ENCODE results near the gene FERMT1. TPM values are rescaled to one million over a fixed set of nuclear protein-coding genes. Genes with fewer than 3 reads are reported as not detected.

Gene FERMT1
- total RNA-seq, 1 experiment from 2014 or later: 43.1 TPM

- peaks cover 8% of the 10 kb centered on the region for H3K9me3 Mint-ChIP-seq (ENCODE audit: unreplicated experiment)
- intact Hi-C loops (cut with micrococcal nuclease): loop anchor here (10.0 kb wide), 2 partner anchors 677 to 1707 kb away; no protein-coding TSS in a partner anchor
- no TSS peak for BruUV-seq (replicated peaks)
- H3K4me3 Mint-ChIP-seq (ENCODE audit: unreplicated experiment): no peak overlapping the region
- H3K36me3 Mint-ChIP-seq (ENCODE audit: insufficient read depth, unreplicated experiment): no peaks in the 10 kb centered on the region
- no peak overlapping the region for H3K27ac Mint-ChIP-seq (ENCODE audit: low read depth, unreplicated experiment)
- no peaks in the 10 kb centered on the region for H3K4me1 Mint-ChIP-seq (ENCODE audit: insufficient read depth, unreplicated experiment)
- no peak for DNase-seq (ENCODE audit: unreplicated experiment)
- TF ChIP-seq CTCF (IDR thresholded peaks at IDR 0.05; ENCODE audit: unreplicated experiment): no peak
- POLR2A ChIA-PET: no interaction called here
- CTCF ChIA-PET: interaction anchor here (0.6 to 1.5 kb wide), 6 partner anchors 9 to 481 kb away, joined by 3 to 6 read pairs (median 4); no protein-coding TSS in a partner anchor
- H3K27me3 Mint-ChIP-seq (ENCODE audit: insufficient read depth, unreplicated experiment): no peaks in the 10 kb centered on the region
Measured at GRCh38 chr20:6148073-6148472, 25.2 kb upstream of the FERMT1 start.

GRCh38 chr20:6142348-6142993, 19.6 kb upstream of the FERMT1 start:
- Mint-ChIP-seq H3K27ac (ENCODE audit: low read depth, unreplicated experiment) (no peak overlapping the region), H3K4me3 (ENCODE audit: unreplicated experiment) (no peak overlapping the region), H3K4me1 (ENCODE audit: insufficient read depth, unreplicated experiment) (no peaks in the 10 kb centered on the region), H3K27me3 (ENCODE audit: insufficient read depth, unreplicated experiment) (peaks cover 1% of the 10 kb centered on the region), H3K9me3 (ENCODE audit: unreplicated experiment) (peaks cover 8% of the 10 kb centered on the region), H3K36me3 (ENCODE audit: insufficient read depth, unreplicated experiment) (no peaks in the 10 kb centered on the region)
- ChIA-PET POLR2A (interaction anchor here (0.7 kb wide), 1 partner anchor 478 kb away, joined by 3 read pairs; no protein-coding TSS in a partner anchor), CTCF (interaction anchor here (0.6 to 1.9 kb wide), 26 partner anchors 9 to 1801 kb away, joined by 3 to 16 read pairs (median 4); no protein-coding TSS in a partner anchor)
- BruUV-seq (replicated peaks): no TSS peak
- TF ChIP-seq CTCF (IDR thresholded peaks at IDR 0.05; ENCODE audit: unreplicated experiment): peak; percentile 79
- intact Hi-C loops (cut with micrococcal nuclease): loop anchor here (10.0 kb wide), 2 partner anchors 682 to 1712 kb away; no protein-coding TSS in a partner anchor
- peak; percentile 71 for DNase-seq (ENCODE audit: unreplicated experiment)

DNA sequence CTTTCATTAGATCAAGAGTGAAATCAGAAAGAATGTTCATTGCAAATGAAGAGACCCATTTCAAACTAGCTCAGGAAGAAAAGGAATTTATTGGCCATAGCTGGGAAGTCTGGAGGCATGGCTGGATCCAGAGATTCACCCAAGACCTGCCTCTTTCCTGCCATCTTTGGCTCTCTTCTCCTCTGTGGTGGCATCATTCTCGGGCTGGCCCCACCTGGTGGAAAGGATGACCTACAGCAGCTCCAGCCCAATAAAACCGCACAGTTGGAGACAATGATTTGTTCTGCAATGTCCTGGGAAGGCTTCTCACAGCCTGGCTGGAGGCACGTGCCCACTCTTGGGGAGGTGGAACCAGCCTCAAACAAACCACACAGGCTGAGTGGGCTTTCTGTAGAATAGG, 18.1 kb upstream of the FERMT1 start:
- no peak for TF ChIP-seq CTCF (IDR thresholded peaks at IDR 0.05; ENCODE audit: unreplicated experiment)
- Mint-ChIP-seq H3K27ac (ENCODE audit: low read depth, unreplicated experiment) (no peak overlapping the region), H3K4me3 (ENCODE audit: unreplicated experiment) (no peak overlapping the region), H3K9me3 (ENCODE audit: unreplicated experiment) (peaks cover 8% of the 10 kb centered on the region), H3K27me3 (ENCODE audit: insufficient read depth, unreplicated experiment) (peaks cover 16% of the 10 kb centered on the region), H3K4me1 (ENCODE audit: insufficient read depth, unreplicated experiment) (no peaks in the 10 kb centered on the region), H3K36me3 (ENCODE audit: insufficient read depth, unreplicated experiment) (no peaks in the 10 kb centered on the region)
- intact Hi-C loops (cut with micrococcal nuclease): loop anchor here (10.0 kb wide), 2 partner anchors 684 to 1714 kb away; no protein-coding TSS in a partner anchor
- ChIA-PET CTCF (interaction anchor here (0.5 to 1.7 kb wide), 28 partner anchors 9 to 1864 kb away, joined by 3 to 16 read pairs (median 4); partner anchors contain the start of gene FERMT1), POLR2A (interaction anchor here (0.7 to 1.3 kb wide), 3 partner anchors 18 to 679 kb away, joined by 3 to 7 read pairs (median 4); partner anchors contain the start of gene FERMT1)
- no peak for DNase-seq (ENCODE audit: unreplicated experiment)
- BruUV-seq (replicated peaks): no TSS peak

- intact Hi-C loops (cut with micrococcal nuclease): no loop called here
- H3K4me3 Mint-ChIP-seq (ENCODE audit: unreplicated experiment): no peak overlapping the region
- H3K4me1 Mint-ChIP-seq (ENCODE audit: insufficient read depth, unreplicated experiment): no peaks in the 10 kb centered on the region
- ChIA-PET CTCF (interaction anchor here (0.8 to 2.5 kb wide), 5 partner anchors 7 to 1196 kb away, joined by 3 to 9 read pairs (median 5); partner anchors contain the start of gene FERMT1), POLR2A (interaction anchor here (1.0 to 1.6 kb wide), 2 partner anchors 9 to 13 kb away, joined by 3 to 4 read pairs; partner anchors contain the start of gene FERMT1)
- H3K9me3 Mint-ChIP-seq (ENCODE audit: unreplicated experiment): no peaks in the 10 kb centered on the region
- no peak for DNase-seq (ENCODE audit: unreplicated experiment)
- peaks cover 16% of the 10 kb centered on the region for H3K27me3 Mint-ChIP-seq (ENCODE audit: insufficient read depth, unreplicated experiment)
- BruUV-seq (replicated peaks): no TSS peak
- TF ChIP-seq CTCF (IDR thresholded peaks at IDR 0.05; ENCODE audit: unreplicated experiment): no peak
- H3K27ac Mint-ChIP-seq (ENCODE audit: low read depth, unreplicated experiment): no peak overlapping the region
- no peaks in the 10 kb centered on the region for H3K36me3 Mint-ChIP-seq (ENCODE audit: insufficient read depth, unreplicated experiment)
Measured at GRCh38 chr20:6135347-6135746, 12.5 kb upstream of the FERMT1 start.
